HepG2 (cell line): ENCODE results near the gene F12. TPM values are rescaled to one million over a fixed set of nuclear protein-coding genes. Genes with fewer than 3 reads are reported as not detected.

Experiments
- FOXK1 ChIP-seq: sonication (generic); formaldehyde crosslinking; IDR thresholded peaks from 2 replicates; pipeline ENCODE4 v1.4.0; 2020; ENCODE audit warnings: low read depth, missing genetic modification reagents, borderline replicate concordance
- HNF4A ChIP-seq: sonication (generic); formaldehyde crosslinking; IDR thresholded peaks from 2 replicates; pipeline ENCODE4 v1.4.0; 2020; ENCODE audit warnings: missing genetic modification reagents
- HOXD1 ChIP-seq: sonication (generic); formaldehyde crosslinking; IDR thresholded peaks from 2 replicates; pipeline ENCODE4 v1.5.0; 2020; ENCODE audit warnings: missing genetic modification reagents
- MLXIP ChIP-seq: sonication (generic); formaldehyde crosslinking; IDR thresholded peaks from 2 replicates; pipeline ENCODE4 v1.9.0; 2021; ENCODE audit warnings: missing genetic modification reagents, borderline replicate concordance
- MXI1 ChIP-seq: IDR thresholded peaks from 3 replicates; pipeline ENCODE4 v1.6.1; 2012; ENCODE audit warnings: low read depth, low read length, inconsistent platforms, borderline replicate concordance
- SRF ChIP-seq: IDR thresholded peaks from 2 replicates; pipeline ENCODE4 v1.6.1; 2011; ENCODE audit warnings: mild to moderate bottlenecking, low read depth, low read length, moderate library complexity
- ZBED4 ChIP-seq: sonication (generic); formaldehyde crosslinking; IDR thresholded peaks from 2 replicates; pipeline ENCODE4 v1.4.0; 2020; ENCODE audit warnings: missing genetic modification reagents, borderline replicate concordance
- ZNF10 ChIP-seq: sonication (generic); formaldehyde crosslinking; IDR thresholded peaks from 2 replicates; pipeline ENCODE4 v1.4.0; 2020; ENCODE audit warnings: mild to moderate bottlenecking, low read depth, missing genetic modification reagents, borderline replicate concordance
- ZNF234 ChIP-seq: sonication (generic); formaldehyde crosslinking; conservative IDR thresholded peaks from 2 replicates; pipeline ENCODE4 v1.5.1; 2020; ENCODE audit warnings: mild to moderate bottlenecking, missing genetic modification reagents
- ZNF253 ChIP-seq: sonication (generic); formaldehyde crosslinking; IDR thresholded peaks from 2 replicates; pipeline ENCODE4 v1.8.0; 2022; ENCODE audit warnings: mild to moderate bottlenecking, missing genetic modification reagents, borderline replicate concordance
- ZNF318 ChIP-seq: sonication (generic); formaldehyde crosslinking; IDR thresholded peaks from 2 replicates; pipeline ENCODE4 v1.4.0; 2020; ENCODE audit warnings: mild to moderate bottlenecking, missing genetic modification reagents
- ZNF557 ChIP-seq: sonication (generic); formaldehyde crosslinking; IDR thresholded peaks from 2 replicates; pipeline ENCODE4 v1.4.0; 2020; ENCODE audit warnings: missing genetic modification reagents
- ZNF629 ChIP-seq: sonication (generic); formaldehyde crosslinking; conservative IDR thresholded peaks from 2 replicates; pipeline ENCODE4 v1.5.0; 2020; ENCODE audit warnings: missing genetic modification reagents
- ZNF781 ChIP-seq: sonication (generic); formaldehyde crosslinking; IDR thresholded peaks from 2 replicates; pipeline ENCODE4 v1.5.1; 2020; ENCODE audit warnings: borderline replicate concordance, mild to moderate bottlenecking, missing genetic modification reagents; ENCODE audit errors: not compliant biosample characterization
- polyA plus RNA-seq, 8 experiments: library from polyadenylated mRNA; depleted of rRNA in 3 of 8; stranded (reverse) in 7 of 8; unstranded in 1 of 8; fragments of >200 nt; fragmentation: Illumina TruSeq in 4 of 8; extraction: Trizol in 4 of 8; gene quantifications; 2 replicates each; pipeline versions ENCODE4 v1.2.1 to v1.2.3, GENCODE V29; 2011 to 2016; ENCODE audit warnings: low read depth in 4 of 8, missing spikeins in 1 of 8, mixed read lengths in 1 of 8; ENCODE audit not compliant: insufficient read depth in 1 of 8
- total RNA-seq, 5 experiments: library from RNA; depleted of rRNA; stranded (reverse); fragments of >200 nt; fragmentation: Illumina TruSeq; extraction: Trizol; gene quantifications; 2 replicates each; pipeline ENCODE4 v1.2.3, GENCODE V29; 2016; ENCODE audit warnings: low read depth in 1 of 5

Gene F12
- total and polyA plus RNA-seq, 2 of the 13 experiments (the other 11 are each of a cell fraction or from before 2014, with no cell fraction given) = 2.5 to 3.0 TPM

- peak; percentile 43; the same call in 1 of the 2 replicates for TF ChIP-seq ZNF318 (CRISPR knock-in tag)
- TF ChIP-seq MLXIP (CRISPR knock-in tag) = no peak
- peak; percentile 87; the same call in 1 of the 3 replicates for TF ChIP-seq MXI1
- TF ChIP-seq ZNF253 (CRISPR knock-in tag) = no peak
- no peak for TF ChIP-seq FOXK1 (CRISPR knock-in tag)
- TF ChIP-seq ZNF781 (CRISPR knock-in tag) = no peak
- TF ChIP-seq ZBED4 (CRISPR knock-in tag) = peak; percentile 52; the same call in 1 of the 2 replicates
- TF ChIP-seq ZNF629 = no peak
- TF ChIP-seq SRF = no peak
- no peak for TF ChIP-seq HNF4A (CRISPR knock-in tag)
- TF ChIP-seq ZNF234 (CRISPR knock-in tag) = no peak
- TF ChIP-seq ZNF10 (CRISPR knock-in tag) = no peak
- TF ChIP-seq HOXD1 (CRISPR knock-in tag) = peak; percentile 7; the same call in 1 of the 2 replicates
- 0 out of 2 replicates have a peak, but pooled peaks have one; percentile 79 for TF ChIP-seq ZNF557 (CRISPR knock-in tag)
Observed at GRCh38 chr5:177447611-177448243, 38.4 kb upstream of the F12 start (continued).
